Stimulated activated CD4-positive, alpha-beta T cell treated with anti-CD3 and anti-CD28 coated beads, Interleukin-2, amount 100 ng/mL, for 4 hours (primary cell): ENCODE data around the gene NEDD8.
A peak's percentile ranks its signal among the peaks of the same experiment; 100 is the strongest.

Experiments used
- DNase-seq: peaks from one replicate; pipeline ENCODE4 v3.0.0-alpha.2; 2020; ENCODE audit warnings: low read depth

Gene NEDD8

DNA sequence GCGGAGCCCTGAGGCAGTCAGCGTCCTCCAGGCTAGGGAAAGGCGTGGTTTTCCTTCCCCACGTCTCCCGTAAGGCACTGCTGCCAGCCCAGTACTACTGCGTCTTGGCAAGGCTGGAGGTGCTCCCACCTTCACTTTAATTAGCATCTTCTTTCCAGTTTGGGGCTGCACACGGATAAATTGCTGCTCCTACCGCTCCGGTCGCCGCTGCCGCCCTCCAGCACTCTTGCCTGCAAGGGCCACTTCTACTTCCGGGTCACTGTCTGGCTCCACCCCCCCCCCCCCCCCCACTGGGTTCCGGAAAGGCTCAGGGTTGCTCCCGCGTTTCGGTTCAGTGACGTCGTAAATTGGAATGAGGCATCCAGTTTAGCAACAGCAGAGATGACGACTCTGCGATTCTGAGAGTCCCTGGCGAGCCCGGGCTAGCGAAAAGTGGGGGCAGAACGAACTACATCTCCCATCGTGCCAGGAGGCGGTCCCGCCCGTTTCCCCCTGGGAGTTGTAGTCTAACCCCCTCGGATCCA, at the start of gene NEDD8:
TSS of gene NEDD8 (minus strand) at position 247 of the 524 bp plus-strand sequence. CDS start at position 147, 100 bp downstream.
- DNase-seq, result peak; percentile 87

DNA sequence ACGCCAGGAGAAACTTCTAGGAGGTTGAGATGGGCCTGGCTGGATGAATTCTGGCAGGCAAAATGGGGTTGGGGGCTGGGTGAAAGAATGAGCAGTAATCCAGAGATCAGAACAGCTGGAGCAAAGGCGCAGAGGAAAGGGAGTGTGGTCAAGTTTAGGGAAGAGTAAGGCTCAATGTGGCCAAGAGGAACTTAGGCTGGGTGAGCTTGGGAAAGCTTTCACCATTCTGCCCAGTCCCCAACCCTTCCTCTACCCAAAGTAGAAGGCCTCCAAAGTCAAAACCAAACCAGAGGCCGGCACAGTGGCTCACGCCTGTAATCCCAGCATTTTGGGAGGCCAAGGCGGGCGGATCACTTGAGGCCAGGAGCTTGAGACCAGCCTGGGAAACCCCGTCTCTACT, 49.5 kb upstream of the NEDD8 start:
- DNase-seq, result no peak

DNA sequence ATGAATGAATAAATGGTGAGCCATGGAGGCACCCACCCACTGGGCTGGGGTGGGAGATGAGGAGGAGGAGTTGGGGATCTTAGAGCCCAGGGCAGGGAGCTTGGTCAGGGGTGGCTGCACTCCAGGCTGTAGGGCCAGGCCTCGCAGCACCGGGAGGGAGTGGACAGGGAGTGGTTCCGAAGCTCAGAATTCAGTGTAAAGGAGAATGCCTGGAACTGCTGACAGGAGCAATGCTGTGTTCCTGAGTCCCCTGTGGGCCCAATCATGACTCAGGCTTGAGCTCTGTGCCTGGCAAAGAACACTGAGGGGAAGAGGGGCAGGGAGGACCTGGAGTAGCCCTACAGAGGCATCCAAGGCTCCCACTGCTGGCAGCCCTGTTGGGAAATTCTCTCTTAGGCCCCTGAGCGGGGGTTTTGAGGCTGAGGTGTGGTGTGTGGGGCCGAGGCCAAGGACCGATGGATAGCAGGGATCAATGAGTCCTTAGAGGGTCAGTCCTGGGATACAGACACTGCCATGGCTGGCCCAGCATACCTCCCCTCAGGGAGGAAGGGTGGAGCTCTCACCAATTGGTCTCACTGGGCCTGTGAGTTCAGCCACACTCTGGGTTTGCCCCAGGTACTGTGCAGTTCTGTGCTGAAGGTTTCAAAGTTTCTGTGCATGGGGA, 48.8 kb upstream of the NEDD8 start:
- no peak for DNase-seq

GRCh38 chr14:24279301-24280186, 47.4 kb upstream of the NEDD8 start:
- DNase-seq, result peak; percentile 50

- DNase-seq, result no peak
Observed at GRCh38 chr14:24278424-24278823, 46.3 kb upstream of the NEDD8 start.

- no peak for DNase-seq
Observed at GRCh38 chr14:24277606-24278321, 45.6 kb upstream of the NEDD8 start.

GRCh38 chr14:24277071-24277470, 44.9 kb upstream of the NEDD8 start:
- DNase-seq, result no peak

DNA sequence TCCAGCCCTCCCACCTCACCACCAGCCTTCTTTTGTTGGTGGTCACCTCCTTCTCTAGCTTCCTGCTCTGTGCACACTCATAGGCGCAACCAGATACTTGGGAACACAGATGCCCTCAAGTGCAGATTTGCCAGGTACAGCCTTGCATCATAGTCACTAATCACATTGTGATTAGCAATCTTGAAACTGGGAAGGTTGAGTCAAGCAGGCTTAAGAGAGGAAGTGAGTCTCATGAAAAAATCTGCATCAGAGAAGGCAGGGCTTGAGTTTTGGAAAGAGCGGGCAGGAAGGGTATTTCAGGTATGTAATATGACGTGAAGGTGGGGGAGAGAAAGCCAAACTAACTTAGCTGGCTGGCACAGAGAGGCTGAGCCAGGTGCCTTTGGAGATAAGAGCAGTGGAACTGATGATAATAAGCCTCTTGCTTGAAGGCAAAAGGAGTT, 42.0 kb upstream of the NEDD8 start:
- peak; percentile 62 for DNase-seq

GRCh38 chr14:24273422-24273998, 41.3 kb upstream of the NEDD8 start:
- no peak for DNase-seq

DNA sequence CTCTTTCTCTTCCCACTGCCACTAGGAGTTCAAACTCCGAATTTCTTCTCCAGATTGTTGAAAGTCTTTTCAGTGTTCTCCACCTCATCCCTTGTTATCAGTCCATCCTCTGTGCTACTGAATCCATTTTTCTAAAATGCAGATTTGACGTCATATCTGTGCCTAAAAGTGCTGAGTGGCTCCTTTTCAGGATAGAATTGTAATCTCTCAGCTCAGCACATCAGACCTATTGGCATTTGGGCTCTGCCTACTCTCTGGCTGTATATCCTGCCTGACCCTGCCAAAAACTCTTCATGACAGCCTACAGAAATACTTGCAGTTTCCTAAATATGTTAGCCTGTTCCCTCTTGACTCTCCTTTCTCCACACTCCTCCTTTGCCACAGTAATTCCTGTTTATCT, 40.3 kb upstream of the NEDD8 start:
- DNase-seq, result no peak

DNA sequence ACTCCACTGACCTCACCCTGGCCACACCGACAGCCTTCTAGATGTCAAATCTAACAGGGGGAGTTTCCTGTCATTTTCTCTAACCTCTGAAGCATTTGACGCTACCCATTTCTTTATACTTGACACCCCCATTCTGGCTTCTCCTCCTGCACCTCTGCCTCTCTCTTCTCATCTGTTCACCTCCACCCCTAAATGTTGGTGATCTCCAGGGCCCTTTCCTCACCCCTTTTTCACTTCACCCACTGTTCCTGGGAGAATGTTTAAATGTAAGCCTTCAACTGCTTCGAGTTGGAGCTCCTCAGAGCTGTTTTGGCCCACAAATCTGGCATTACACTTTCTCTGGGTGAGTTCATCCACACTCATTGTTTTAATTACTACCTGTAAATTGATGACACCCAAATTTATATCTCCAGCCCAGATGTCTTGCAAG, 39.7 kb upstream of the NEDD8 start:
- no peak for DNase-seq

- peak; percentile 89 for DNase-seq
Observed at GRCh38 chr14:24271134-24271833, 39.1 kb upstream of the NEDD8 start, which contains the start of gene RABGGTA. Gene RABGGTA, minus strand, starts transcription at chr14:24271597. Its CDS starts 482 bp downstream, at chr14:24271115.

GRCh38 chr14:24270537-24271133, 38.5 kb upstream of the NEDD8 start:
- DNase-seq, result no peak

DNA sequence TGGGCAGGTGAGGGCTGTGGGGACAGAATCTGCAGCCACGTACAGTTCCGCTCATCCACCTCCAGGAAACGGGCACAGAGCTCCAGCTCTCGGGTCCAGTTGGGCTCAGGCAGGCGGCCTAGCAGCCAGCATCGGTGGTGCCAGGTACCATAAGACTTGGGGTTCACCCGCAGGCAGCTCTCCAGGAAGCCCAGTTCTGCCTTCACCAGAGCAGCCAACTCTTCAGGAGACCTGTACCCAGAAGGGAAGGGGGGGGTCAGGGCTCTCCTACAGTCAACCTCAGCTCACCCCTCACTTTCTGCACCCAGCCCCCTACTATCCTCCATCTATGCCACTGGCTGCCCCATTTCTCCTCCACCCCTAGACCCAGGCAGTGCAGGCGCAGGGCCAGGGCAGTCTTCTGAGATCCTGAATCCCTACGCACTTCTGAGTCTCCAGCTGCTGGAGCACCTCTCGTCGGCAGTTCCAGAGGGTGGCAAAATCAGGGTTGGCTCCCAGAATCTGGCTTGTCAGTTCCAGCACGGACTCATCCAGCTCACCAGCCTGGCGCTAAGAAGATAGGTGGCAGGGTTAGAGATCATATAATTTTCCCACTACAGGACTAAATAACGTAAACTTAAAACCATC, 37.9 kb upstream of the NEDD8 start:
- no peak for DNase-seq

DNA sequence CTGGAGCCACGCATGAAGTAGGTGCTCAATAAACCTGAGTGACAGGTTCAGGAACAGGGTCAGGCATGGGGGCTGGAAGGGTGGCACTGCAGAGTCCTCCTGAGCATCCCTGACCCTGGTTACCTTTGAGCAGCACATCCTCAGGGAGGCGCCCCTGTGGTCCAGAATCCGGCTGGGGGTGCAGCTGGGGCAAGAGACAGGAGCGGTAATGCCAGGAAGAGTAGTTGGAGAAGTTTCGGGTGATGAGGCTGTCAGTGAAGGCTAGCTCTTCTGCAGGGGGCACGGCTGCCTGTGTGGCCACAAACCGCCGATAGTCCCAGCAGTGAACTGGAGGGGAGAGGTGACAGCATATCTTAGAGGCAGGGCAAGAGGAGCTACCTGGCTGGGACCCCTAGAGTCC, 37.2 kb upstream of the NEDD8 start:
- no peak for DNase-seq

GRCh38 chr14:24268225-24268624, 36.1 kb upstream of the NEDD8 start:
- no peak for DNase-seq

- no peak for DNase-seq
Observed at GRCh38 chr14:24267516-24267915, 35.3 kb upstream of the NEDD8 start.

- no peak for DNase-seq
Observed at GRCh38 chr14:24266344-24267244, 34.4 kb upstream of the NEDD8 start.

DNA sequence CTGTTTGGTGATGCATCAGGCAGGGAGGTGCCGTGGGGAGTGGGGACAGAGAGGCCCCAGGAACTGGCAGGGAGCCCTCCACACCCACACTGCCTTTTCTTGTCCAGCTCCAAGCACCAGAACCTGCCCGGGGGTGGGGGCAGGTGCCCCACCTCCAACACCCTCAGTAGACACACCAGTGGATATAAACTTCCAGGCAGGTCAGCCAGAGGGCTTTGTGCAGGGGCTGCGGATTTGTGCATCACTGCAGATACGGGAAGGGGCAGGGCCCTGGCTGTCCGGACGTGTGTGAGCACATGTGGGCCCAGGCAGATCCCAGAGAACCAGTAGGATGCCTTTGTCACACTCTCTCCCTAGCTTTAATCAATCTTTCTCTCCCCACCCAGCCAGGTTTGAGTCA, 32.1 kb upstream of the NEDD8 start:
- DNase-seq, result no peak
